ENCODE data around the gene C10orf67.

Gene C10orf67

GRCh38 chr10:23187155-23187554, 157.4 kb downstream of the C10orf67 start:
- DNase-seq (no peak), ATAC-seq (replicated peaks) (no peak)
- H3K27me3 Mint-ChIP-seq: peaks cover 37 to 62% of the 10 kb centered on the region in 2 donors
- no peak overlapping the region for H3K4me3 Mint-ChIP-seq
- H3K4me1 Mint-ChIP-seq: peaks cover 0 to 10% of the 10 kb centered on the region in 2 donors
- H3K36me3 Mint-ChIP-seq: no peaks in the 10 kb centered on the region
- no peak overlapping the region for H3K27ac Mint-ChIP-seq
- H3K9me3 Mint-ChIP-seq: peaks cover 0 to 1% of the 10 kb centered on the region in 2 donors

- Mint-ChIP-seq H3K36me3 (no peaks in the 10 kb centered on the region), H3K4me1 (peaks cover 0 to 10% of the 10 kb centered on the region in 2 donors)
Measured at GRCh38 chr10:23186697-23187096, 157.9 kb downstream of the C10orf67 start.

GRCh38 chr10:23186178-23186577, 158.4 kb downstream of the C10orf67 start:
- Mint-ChIP-seq H3K9me3 (peaks cover 0 to 3% of the 10 kb centered on the region in 2 donors), H3K36me3 (no peaks in the 10 kb centered on the region), H3K4me1 (peaks cover 0 to 9% of the 10 kb centered on the region in 2 donors), H3K27ac (no peak overlapping the region), H3K4me3 (no peak overlapping the region), H3K27me3 (peaks cover 41 to 61% of the 10 kb centered on the region in 2 donors)
- no peak for ATAC-seq (replicated peaks)
- no peak for DNase-seq

More at GRCh38 chr10:23186697-23187096, 157.9 kb downstream of the C10orf67 start:
- peaks cover 41 to 66% of the 10 kb centered on the region in 2 donors for H3K27me3 Mint-ChIP-seq
- ATAC-seq (replicated peaks) (no peak), DNase-seq (no peak)
- H3K9me3 Mint-ChIP-seq: peaks cover 0 to 3% of the 10 kb centered on the region in 2 donors
- no peak overlapping the region for H3K27ac Mint-ChIP-seq
- H3K4me3 Mint-ChIP-seq: no peak overlapping the region

- no peak for ATAC-seq (replicated peaks)
- Mint-ChIP-seq H3K36me3 (no peaks in the 10 kb centered on the region), H3K4me3 (no peak overlapping the region), H3K27me3 (peaks cover 61 to 78% of the 10 kb centered on the region in 2 donors), H3K9me3 (peaks cover 0 to 3% of the 10 kb centered on the region in 2 donors), H3K4me1 (peaks cover 4 to 20% of the 10 kb centered on the region in 2 donors), H3K27ac (no peak overlapping the region)
- no peak for DNase-seq
Measured at GRCh38 chr10:23174977-23175512, 169.6 kb downstream of the C10orf67 start.

GRCh38 chr10:23174074-23174976, 170.3 kb downstream of the C10orf67 start:
- Mint-ChIP-seq H3K4me3 (peak overlapping the region in 1 of 2 donors; percentile 51), H3K27ac (peak overlapping the region; percentile 67), H3K36me3 (no peaks in the 10 kb centered on the region), H3K4me1 (peaks cover 4 to 20% of the 10 kb centered on the region in 2 donors), H3K9me3 (no peaks in the 10 kb centered on the region), H3K27me3 (peaks cover 61 to 77% of the 10 kb centered on the region in 2 donors)
- DNase-seq (no peak), ATAC-seq (replicated peaks) (no peak)

GRCh38 chr10:23173214-23174073, 171.2 kb downstream of the C10orf67 start:
- Mint-ChIP-seq H3K27me3 (peaks cover 59 to 71% of the 10 kb centered on the region in 2 donors), H3K9me3 (no peaks in the 10 kb centered on the region), H3K4me3 (peak overlapping the region; percentile 39 to 51), H3K27ac (peak overlapping the region; percentile 73), H3K4me1 (peaks cover 4 to 20% of the 10 kb centered on the region in 2 donors), H3K36me3 (no peaks in the 10 kb centered on the region)
- ATAC-seq (replicated peaks): no peak
- no peak for DNase-seq

- Mint-ChIP-seq H3K27ac (peak overlapping the region; percentile 73), H3K9me3 (no peaks in the 10 kb centered on the region), H3K4me3 (no peak overlapping the region), H3K36me3 (no peaks in the 10 kb centered on the region), H3K27me3 (peaks cover 57 to 69% of the 10 kb centered on the region in 2 donors), H3K4me1 (peaks cover 4 to 20% of the 10 kb centered on the region in 2 donors)
- ATAC-seq (replicated peaks): no peak
- no peak for DNase-seq
Measured at GRCh38 chr10:23172429-23173213, 172.0 kb downstream of the C10orf67 start.

GRCh38 chr10:23171232-23171876, 173.2 kb downstream of the C10orf67 start:
- ATAC-seq (replicated peaks) (no peak), DNase-seq (no peak)
- H3K4me1 Mint-ChIP-seq: peaks cover 4 to 20% of the 10 kb centered on the region in 2 donors
- H3K27me3 Mint-ChIP-seq: peaks cover 49 to 59% of the 10 kb centered on the region in 2 donors
- H3K4me3 Mint-ChIP-seq: no peak overlapping the region
- no peaks in the 10 kb centered on the region for H3K9me3 Mint-ChIP-seq
- H3K36me3 Mint-ChIP-seq: no peaks in the 10 kb centered on the region
- no peak overlapping the region for H3K27ac Mint-ChIP-seq

- peak; percentile 73 to 80 for ATAC-seq (replicated peaks)
- Mint-ChIP-seq H3K36me3 (no peaks in the 10 kb centered on the region), H3K27ac (no peak overlapping the region), H3K4me3 (no peak overlapping the region), H3K9me3 (no peaks in the 10 kb centered on the region), H3K27me3 (peaks cover 34 to 43% of the 10 kb centered on the region in 2 donors), H3K4me1 (peaks cover 0 to 7% of the 10 kb centered on the region in 2 donors)
- DNase-seq: no peak
Measured at GRCh38 chr10:23158370-23158769, 186.2 kb downstream of the C10orf67 start.

- ATAC-seq (replicated peaks): peak; percentile 77 to 78
- H3K9me3 Mint-ChIP-seq: no peaks in the 10 kb centered on the region
- no peaks in the 10 kb centered on the region for H3K36me3 Mint-ChIP-seq
- H3K27ac Mint-ChIP-seq: no peak overlapping the region
- H3K27me3 Mint-ChIP-seq: peaks cover 34 to 43% of the 10 kb centered on the region in 2 donors
- peaks cover 0 to 7% of the 10 kb centered on the region in 2 donors for H3K4me1 Mint-ChIP-seq
- DNase-seq: no peak
- H3K4me3 Mint-ChIP-seq: no peak overlapping the region
Measured at GRCh38 chr10:23157691-23158369, 186.8 kb downstream of the C10orf67 start.

- no peaks in the 10 kb centered on the region for H3K36me3 Mint-ChIP-seq
- peak overlapping the region; percentile 42 for H3K27ac Mint-ChIP-seq
- H3K27me3 Mint-ChIP-seq: peaks cover 34 to 42% of the 10 kb centered on the region in 2 donors
- peaks cover 0 to 7% of the 10 kb centered on the region in 2 donors for H3K4me1 Mint-ChIP-seq
- no peak for DNase-seq
- H3K9me3 Mint-ChIP-seq: no peaks in the 10 kb centered on the region
- ATAC-seq (replicated peaks): peak in 1 of 2 donors; percentile 66
- H3K4me3 Mint-ChIP-seq: no peak overlapping the region
Measured at GRCh38 chr10:23157239-23157681, 187.3 kb downstream of the C10orf67 start.

- Mint-ChIP-seq H3K4me1 (peaks cover 0 to 7% of the 10 kb centered on the region in 2 donors), H3K36me3 (no peaks in the 10 kb centered on the region), H3K9me3 (no peaks in the 10 kb centered on the region), H3K4me3 (no peak overlapping the region), H3K27ac (no peak overlapping the region), H3K27me3 (peaks cover 34 to 37% of the 10 kb centered on the region in 2 donors)
- ATAC-seq (replicated peaks) (no peak), DNase-seq (no peak)
Measured at GRCh38 chr10:23156447-23157150, 188.0 kb downstream of the C10orf67 start.

Measured in stimulated activated naive B cell treated with anti-CD40 and anti-IgM and Interleukin-4, amounts not matched to agents 10 μg/mL and 1 μg/mL and 100 μg/mL, for 72 hours (primary cell).